Endothelial cell of umbilical vein (primary cell): ENCODE results near the gene SLC18B1. TPM values are rescaled to one million over a fixed set of nuclear protein-coding genes. Genes with fewer than 3 reads are reported as not detected.

Experiments
- BruUV-seq: library from RNA; stranded (reverse); fragments of 400-500 nt; replicated peaks from 2 replicates; lab custom pipeline; 2021; lab: Mats Ljungman, UMichigan
- CTCF ChIA-PET: fragments of 300-600, 350-600 bp; sonication (Branson Sonifier 250); formaldehyde crosslinking; loops from one replicate; lab custom pipeline; 2021; ENCODE audit warnings: antibody characterized with exemption, inconsistent platforms; lab: Charles Lee
- POLR2A ChIA-PET: fragments of 300-600, 350-600 bp; sonication (Branson Sonifier 250); formaldehyde crosslinking; loops from one replicate; lab custom pipeline; 2021; ENCODE audit warnings: antibody characterized with exemption, inconsistent platforms; lab: Charles Lee
- DNase-seq: peaks from one replicate; pipeline ENCODE4 v3.0.0-alpha.2; 2011; ENCODE audit warnings: low read depth, low spot score
- FAIRE-seq: peaks from 2 replicates; lab custom pipeline; 2011; peaks lifted over from hg19 to GRCh38; lab: Jason Lieb, UNC
- H2AFZ ChIP-seq: 2 replicates; pipeline ENCODE4 v1.6.0; 2012; ENCODE audit warnings: low read depth, low read length, control low read depth, inconsistent platforms
- H3K27ac ChIP-seq: 2 replicates; pipeline ENCODE4 v1.5.1; 2011; ENCODE audit warnings: low read depth, mild to moderate bottlenecking, control low read depth, low read length, moderate library complexity; ENCODE audit not compliant: insufficient read depth
- H3K27me3 ChIP-seq, 2 experiments: 2 replicates each; pipeline versions ENCODE4 v1.6.0 to v1.6.1; 2011; ENCODE audit warnings: low read length in 2 of 2, mixed read lengths in 1 of 2; ENCODE audit not compliant: control insufficient read depth in 2 of 2, insufficient read depth in 2 of 2
- H3K36me3 ChIP-seq, 2 experiments: 2 replicates in 1 of 2; 3 replicates in 1 of 2; pipeline ENCODE4 v1.5.1; 2011; ENCODE audit warnings: low read length in 2 of 2, mild to moderate bottlenecking in 1 of 2, moderate library complexity in 1 of 2; ENCODE audit not compliant: control insufficient read depth in 2 of 2, insufficient read depth in 2 of 2; ENCODE audit errors: extremely low read depth in 1 of 2
- H3K4me1 ChIP-seq: 3 replicates; pipeline ENCODE4 v1.5.1; 2011; ENCODE audit warnings: mild to moderate bottlenecking, low read length; ENCODE audit not compliant: control insufficient read depth, insufficient read depth; ENCODE audit errors: extremely low read depth
- H3K4me2 ChIP-seq: 2 replicates; pipeline ENCODE4 v1.6.1; 2011; ENCODE audit warnings: low read length, control low read depth, mixed read lengths; ENCODE audit not compliant: insufficient read depth
- H3K4me3 ChIP-seq, 3 experiments: fragments of 200-600 bp in 1 of 3; sonication (generic), shearing (Covaris generic) in 1 of 3; replicated peaks in 1 of 3; 2 replicates each; pipeline ENCODE4 v1.5.1; 2011 to 2016; ENCODE audit warnings: control low read depth in 3 of 3, low read length in 3 of 3, mild to moderate bottlenecking in 2 of 3, inconsistent platforms in 1 of 3, low read depth in 1 of 3, moderate library complexity in 1 of 3; ENCODE audit not compliant: insufficient read depth in 1 of 3
- H3K79me2 ChIP-seq: 2 replicates; pipeline ENCODE4 v1.6.0; 2012; ENCODE audit warnings: low read length, inconsistent platforms; ENCODE audit not compliant: control insufficient read depth, insufficient read depth
- H3K9ac ChIP-seq: replicated peaks from 2 replicates; pipeline ENCODE3; 2011; ENCODE audit warnings: low read length, control low read depth; ENCODE audit not compliant: insufficient read depth; ENCODE audit errors: extremely low read depth
- H3K9me1 ChIP-seq: replicated peaks from 3 replicates; pipeline ENCODE4 v1.6.0; 2011; ENCODE audit warnings: mild to moderate bottlenecking, low read length; ENCODE audit not compliant: control insufficient read depth, insufficient read depth; ENCODE audit errors: extremely low read depth
- H3K9me3 ChIP-seq: replicated peaks from 2 replicates; pipeline ENCODE4 v1.5.1; 2012; ENCODE audit warnings: low read length, inconsistent platforms; ENCODE audit not compliant: control insufficient read depth, insufficient read depth
- H4K20me1 ChIP-seq: replicated peaks from 2 replicates; pipeline ENCODE3; 2011; ENCODE audit warnings: mild to moderate bottlenecking, low read length; ENCODE audit not compliant: control insufficient read depth, insufficient read depth; ENCODE audit errors: extremely low read depth
- CTCF ChIP-seq, 2 donors: IDR thresholded peaks; 1 replicate in 1 of 2; 2 replicates in 1 of 2; pipeline ENCODE4 v1.5.1; 2011; ENCODE audit warnings: low read length in 2 of 2, mild to moderate bottlenecking in 2 of 2, moderate library complexity in 2 of 2, control low read depth in 1 of 2, inconsistent platforms in 1 of 2, low read depth in 1 of 2; ENCODE audit not compliant: insufficient read depth in 1 of 2; ENCODE audit errors: extremely low read depth in 1 of 2
- EZH2 ChIP-seq: IDR thresholded peaks from 2 replicates; pipeline ENCODE4 v1.6.1; 2012; ENCODE audit warnings: borderline replicate concordance, low read depth, mild to moderate bottlenecking, moderate library complexity, low read length, inconsistent platforms; ENCODE audit not compliant: severe bottlenecking
- FOS ChIP-seq: IDR thresholded peaks from 2 replicates; pipeline ENCODE4 v1.6.1; 2011; ENCODE audit warnings: mild to moderate bottlenecking, low read length, moderate library complexity, borderline replicate concordance; ENCODE audit not compliant: insufficient read depth
- GATA2 ChIP-seq: IDR thresholded peaks from 2 replicates; pipeline ENCODE4 v1.7.0; 2011; ENCODE audit warnings: low read depth, mild to moderate bottlenecking, moderate library complexity, mixed read lengths, low read length; ENCODE audit not compliant: insufficient read length, insufficient read depth
- JUN ChIP-seq: IDR thresholded peaks from 2 replicates; pipeline ENCODE4 v1.6.1; 2011; ENCODE audit warnings: borderline replicate concordance, low read depth; ENCODE audit not compliant: insufficient read length, insufficient read depth
- MAX ChIP-seq: IDR thresholded peaks from 2 replicates; pipeline ENCODE4 v1.6.1; 2011; ENCODE audit not compliant: insufficient read depth, insufficient read length
- MYC ChIP-seq: IDR thresholded peaks from one replicate; pipeline ENCODE4 v1.6.1; 2011; ENCODE audit warnings: mild to moderate bottlenecking, low read depth, low read length
- POLR2A ChIP-seq: IDR thresholded peaks from 2 replicates; pipeline ENCODE4 v1.6.1; 2012; ENCODE audit warnings: low read depth, mild to moderate bottlenecking, control low read depth, low read length
- POLR2AphosphoS5 ChIP-seq: IDR thresholded peaks from 2 replicates; pipeline ENCODE4 v1.6.1; 2012; ENCODE audit warnings: low read depth, mild to moderate bottlenecking, control low read depth, low read length, moderate library complexity; ENCODE audit not compliant: insufficient read depth
- dilution Hi-C: fragments of 300-500 bp; cut with MboI; formaldehyde crosslinking; loops from one replicate; pipeline ENCODE4 v1.15.0; 2019; ENCODE audit warnings: low sequenced_read_pairs; ENCODE audit not compliant: extremely low pct_ligation_motif_present
- intact Hi-C: fragments of 100-400 bp; cut with micrococcal nuclease; formaldehyde crosslinking; loops from one replicate; pipeline ENCODE4 v1.10.0; 2022
- polyA plus RNA-seq, 4 experiments: library from polyadenylated mRNA; depleted of rRNA in 3 of 4; stranded (reverse) in 3 of 4; unstranded in 1 of 4; fragments of >200 nt; gene quantifications; 2 replicates each; pipeline versions ENCODE4 v1.2.1 to v1.2.3, GENCODE V29; 2011 to 2012; ENCODE audit warnings: missing spikeins in 1 of 4
- total RNA-seq: library from RNA; stranded (reverse); gene quantifications from 2 replicates; pipeline ENCODE4 v1.2.3, GENCODE V29; 2021

The SLC18B1 gene
- total and polyA plus RNA-seq, 2 donors (not counting 3 experiments of a cell fraction or from before 2014, with no cell fraction given) = 8.4 to 9.2 TPM

GRCh38 chr6:132751306-132751705, 47.1 kb downstream of the SLC18B1 start:
- H3K4me3 ChIP-seq = no peak overlapping the region
- POLR2A ChIA-PET = no interaction called here
- TF ChIP-seq FOS = no peak
- no peak for TF ChIP-seq POLR2AphosphoS5
- TF ChIP-seq MYC = no peak
- TF ChIP-seq GATA2 = no peak
- no peak for TF ChIP-seq MAX
- TF ChIP-seq EZH2 = no peak
- no peak for TF ChIP-seq CTCF (IDR thresholded peaks at IDR 0.05; ENCODE audit: extremely low read depth in 1 of 2, insufficient read depth in 1 of 2, low read depth in 1 of 2, low read length in 2 of 2)
- TF ChIP-seq POLR2A = no peak
- TF ChIP-seq JUN = no peak

More at GRCh38 chr6:132751306-132751705, 47.1 kb downstream of the SLC18B1 start:
- Histone ChIP-seq H3K9me3 (no peaks in the 10 kb centered on the region), H3K36me3 (no peaks in the 10 kb centered on the region), H3K27me3 (peaks cover 0 to 2% of the 10 kb centered on the region in 2 experiments), H3K4me2 (no peak overlapping the region), H2AFZ (no peak overlapping the region), H3K27ac (no peak overlapping the region), H3K4me1 (no peaks in the 10 kb centered on the region), H3K9ac (no peak overlapping the region), H4K20me1 (no peaks in the 10 kb centered on the region), H3K9me1 (no peaks in the 10 kb centered on the region), H3K79me2 (no peaks in the 10 kb centered on the region)
- DNase-seq (no peak), FAIRE-seq (no peak)
- no TSS peak for BruUV-seq
- CTCF ChIA-PET = no interaction called here
- intact Hi-C loops = no loop called here
- dilution Hi-C loops = no loop called here
